Measurements from ENCODE around the gene NLRC5.
"Not testable (repeated sequence)": the region's sequence is repeated elsewhere in the genome, so short reads cannot be mapped to it uniquely, and the experiment has no call there.

The NLRC5 gene

DNA sequence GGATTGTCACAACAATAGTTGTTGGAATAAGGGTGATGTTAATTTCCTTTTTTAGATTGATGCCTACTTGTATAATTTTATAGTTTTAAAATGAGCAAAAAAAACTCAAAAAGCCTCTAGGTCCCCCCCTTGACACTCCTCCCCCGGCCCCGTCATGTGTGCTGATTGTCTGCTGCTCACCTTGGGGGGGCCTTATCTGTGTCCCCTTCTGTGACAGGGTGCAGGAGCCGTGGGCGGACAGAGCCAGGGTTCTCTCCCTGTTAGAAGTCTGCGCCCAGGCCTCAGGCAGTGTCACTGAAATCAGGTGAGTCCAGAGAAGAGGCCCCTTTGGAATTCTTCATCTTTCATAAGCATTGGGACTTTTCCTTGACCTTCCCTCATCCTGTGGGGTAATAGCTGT is 75.6 kb downstream of the NLRC5 start:
- DNase-seq (ENCODE audit: extremely low read depth, low read depth), result no peak

DNA sequence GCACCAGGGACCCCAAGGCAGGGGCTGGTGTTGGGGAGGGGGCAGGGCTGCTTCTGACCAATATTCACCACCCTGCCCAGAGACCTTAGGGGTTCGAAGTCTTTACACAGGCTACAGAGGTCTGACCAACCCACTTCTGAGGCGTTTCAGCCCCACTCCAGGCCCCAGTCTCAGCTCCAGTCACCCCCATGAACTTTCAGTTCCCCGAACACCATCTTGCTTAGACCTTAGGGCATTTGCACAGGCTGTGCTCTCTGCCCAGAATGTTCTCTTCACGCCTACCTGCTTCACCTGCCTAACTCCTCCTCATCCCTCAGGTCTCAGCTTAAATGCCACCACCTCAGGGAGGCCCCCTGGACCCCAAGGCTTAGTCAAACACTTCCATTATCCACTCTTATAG is 77.3 kb downstream of the NLRC5 start:
- no peak for DNase-seq (ENCODE audit: extremely low read depth, low read depth)
- no peak for TF ChIP-seq CTCF (IDR thresholded peaks at IDR 0.05; ENCODE audit: low read depth, low read length)

More for the DNA sequence above, 75.6 kb downstream of the NLRC5 start:
- TF ChIP-seq CTCF (IDR thresholded peaks at IDR 0.05; ENCODE audit: low read depth, low read length), result no peak

GRCh38 chr16:57067347-57067746 is 78.0 kb downstream of the NLRC5 start:
- TF ChIP-seq CTCF (IDR thresholded peaks at IDR 0.05; ENCODE audit: low read depth, low read length), result no peak
- no peak for DNase-seq (ENCODE audit: extremely low read depth, low read depth)

GRCh38 chr16:57069053-57069452 is 79.7 kb downstream of the NLRC5 start:
- TF ChIP-seq CTCF (IDR thresholded peaks at IDR 0.05; ENCODE audit: low read depth, low read length), result no peak
- DNase-seq (ENCODE audit: extremely low read depth, low read depth), result no peak

GRCh38 chr16:57069635-57070370 is 80.4 kb downstream of the NLRC5 start:
- no peak for TF ChIP-seq CTCF (IDR thresholded peaks at IDR 0.05; ENCODE audit: low read depth, low read length)
- no peak for DNase-seq (ENCODE audit: extremely low read depth, low read depth)

DNA sequence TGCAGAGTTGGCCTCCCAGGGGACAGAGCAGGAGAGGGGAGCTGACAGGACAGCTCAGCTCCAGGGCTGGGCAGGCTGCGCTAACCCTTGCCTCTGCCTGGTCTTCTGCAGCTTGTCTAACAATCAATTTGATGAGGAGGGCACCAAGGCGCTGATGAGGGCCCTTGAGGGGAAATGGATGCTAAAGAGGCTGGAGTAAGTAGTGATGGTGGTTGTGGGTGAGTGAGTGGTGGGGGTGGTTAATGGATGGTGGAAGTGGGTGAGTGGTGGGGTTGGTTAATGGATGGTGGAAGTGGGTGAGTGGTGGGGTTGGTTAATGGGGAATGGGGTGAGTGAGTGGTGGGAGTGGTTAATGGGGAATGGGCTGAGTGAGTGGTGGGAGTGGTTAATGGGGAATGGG is 81.1 kb downstream of the NLRC5 start:
- no peak for TF ChIP-seq CTCF (IDR thresholded peaks at IDR 0.05; ENCODE audit: low read depth, low read length)
- DNase-seq (ENCODE audit: extremely low read depth, low read depth), result no peak

GRCh38 chr16:57071081-57071732 is 81.8 kb downstream of the NLRC5 start:
- DNase-seq (ENCODE audit: extremely low read depth, low read depth), result not testable (repeated sequence)
